Measurements from ENCODE around the gene NUDT12. TPM values are rescaled to one million over a fixed set of nuclear protein-coding genes. Genes with fewer than 3 reads are reported as not detected.

Gene NUDT12
- total and polyA plus RNA-seq, 4 donors = 5.7 to 25.4 (median 11.3) TPM

DNA sequence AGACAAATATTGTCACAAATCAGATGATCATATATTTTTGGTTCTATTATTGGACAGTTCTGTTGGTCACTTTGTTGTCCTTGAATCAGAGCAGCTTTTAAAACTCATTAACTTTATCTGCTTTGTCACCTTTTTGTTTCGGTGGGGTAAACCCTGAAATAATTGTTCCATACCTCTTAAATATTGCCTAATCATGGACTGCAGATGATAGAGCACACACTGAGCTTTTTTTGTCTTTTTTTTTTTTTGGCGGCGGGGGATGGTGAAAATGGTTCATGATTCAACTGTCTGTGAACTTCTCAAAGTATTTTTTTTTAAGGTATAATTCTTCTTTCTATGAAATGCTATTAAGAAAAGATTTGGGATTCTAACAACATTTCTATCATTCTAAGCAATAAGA lies 1.8 kb downstream of the NUDT12 start:
- Histone ChIP-seq H3K27me3 (ENCODE audit: control insufficient read depth in 3 of 3, insufficient read depth in 3 of 3, low read length in 2 of 3) (no peaks in the 10 kb centered on the region), H3K9me3 (ENCODE audit: control insufficient read depth in 4 of 4, insufficient read depth in 3 of 4, low read length in 3 of 4) (no peaks in the 10 kb centered on the region), H3K36me3 (ENCODE audit: control insufficient read depth in 4 of 4, insufficient read depth in 4 of 4, low read length in 4 of 4) (peaks cover 0 to 4% (median under 1%) of the 10 kb centered on the region in 4 donors), H3K9ac (ENCODE audit: insufficient read depth in 1 of 2, low read length in 2 of 2) (no peak overlapping the region), H3K4me1 (ENCODE audit: control insufficient read depth in 5 of 5, insufficient read depth in 5 of 5, low read length in 5 of 5) (peaks cover 0 to 7% (median 1%) of the 10 kb centered on the region in 5 donors), H3K27ac (ENCODE audit: low read depth in 1 of 2, low read length in 1 of 2) (no peak overlapping the region), H3K4me3 (no peak overlapping the region)
- TF ChIP-seq, protein P1, sequence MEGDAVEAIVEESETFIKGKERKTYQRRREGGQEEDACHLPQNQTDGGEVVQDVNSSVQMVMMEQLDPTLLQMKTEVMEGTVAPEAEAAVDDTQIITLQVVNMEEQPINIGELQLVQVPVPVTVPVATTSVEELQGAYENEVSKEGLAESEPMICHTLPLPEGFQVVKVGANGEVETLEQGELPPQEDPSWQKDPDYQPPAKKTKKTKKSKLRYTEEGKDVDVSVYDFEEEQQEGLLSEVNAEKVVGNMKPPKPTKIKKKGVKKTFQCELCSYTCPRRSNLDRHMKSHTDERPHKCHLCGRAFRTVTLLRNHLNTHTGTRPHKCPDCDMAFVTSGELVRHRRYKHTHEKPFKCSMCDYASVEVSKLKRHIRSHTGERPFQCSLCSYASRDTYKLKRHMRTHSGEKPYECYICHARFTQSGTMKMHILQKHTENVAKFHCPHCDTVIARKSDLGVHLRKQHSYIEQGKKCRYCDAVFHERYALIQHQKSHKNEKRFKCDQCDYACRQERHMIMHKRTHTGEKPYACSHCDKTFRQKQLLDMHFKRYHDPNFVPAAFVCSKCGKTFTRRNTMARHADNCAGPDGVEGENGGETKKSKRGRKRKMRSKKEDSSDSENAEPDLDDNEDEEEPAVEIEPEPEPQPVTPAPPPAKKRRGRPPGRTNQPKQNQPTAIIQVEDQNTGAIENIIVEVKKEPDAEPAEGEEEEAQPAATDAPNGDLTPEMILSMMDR (IDR thresholded peaks at IDR 0.05; ENCODE audit: control extremely low read depth, extremely low read depth) = no peak
- no peak for ATAC-seq (ENCODE audit: insufficient read depth, low FRiP score)
- WGBS, 2 donors = 94 to 96% methylated on average over 3 of the region's 3 CpGs
- no peak for DNase-seq

DNA sequence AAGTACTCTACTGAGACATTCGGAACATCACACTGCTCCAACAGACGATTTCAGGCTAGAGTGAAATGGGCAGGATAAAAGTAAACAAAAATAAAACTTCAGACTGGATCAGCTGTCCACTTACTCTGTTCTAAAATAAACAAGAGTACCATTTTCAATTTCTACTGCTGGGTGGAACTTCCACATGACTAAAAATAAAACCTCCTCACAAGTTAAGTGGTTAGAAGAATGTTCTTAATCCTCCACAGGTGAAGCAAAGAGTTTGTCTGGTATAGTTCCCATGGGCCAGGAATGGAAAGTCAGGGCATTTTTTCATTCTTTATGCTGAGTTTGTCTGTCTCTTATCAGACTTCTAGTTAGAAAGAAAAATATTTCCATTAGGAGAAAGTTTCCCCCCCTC lies 15.7 kb downstream of the NUDT12 start:
- Histone ChIP-seq H3K36me3 (ENCODE audit: control insufficient read depth in 4 of 4, insufficient read depth in 4 of 4, low read length in 4 of 4) (peaks cover 0 to 8% (median under 1%) of the 10 kb centered on the region in 4 donors), H3K9me3 (ENCODE audit: control insufficient read depth in 4 of 4, insufficient read depth in 3 of 4, low read length in 3 of 4) (no peaks in the 10 kb centered on the region), H3K27me3 (ENCODE audit: control insufficient read depth in 3 of 3, insufficient read depth in 3 of 3, low read length in 2 of 3) (no peaks in the 10 kb centered on the region), H3K4me1 (ENCODE audit: control insufficient read depth in 5 of 5, insufficient read depth in 5 of 5, low read length in 5 of 5) (peaks cover 0 to 2% (median 0%) of the 10 kb centered on the region in 5 donors), H3K9ac (ENCODE audit: insufficient read depth in 1 of 2, low read length in 2 of 2) (no peak overlapping the region), H3K27ac (ENCODE audit: low read depth in 1 of 2, low read length in 1 of 2) (no peak overlapping the region), H3K4me3 (no peak overlapping the region)
- TF ChIP-seq, protein P1 (IDR thresholded peaks at IDR 0.05; ENCODE audit: control extremely low read depth, extremely low read depth) = no peak
- peak in 1 of 3 donors; percentile 13 for DNase-seq
- peak; percentile 34 for ATAC-seq (ENCODE audit: insufficient read depth, low FRiP score)
- WGBS, 2 donors = 49 to 75% methylated on average over 2 of the region's 2 CpGs

DNA sequence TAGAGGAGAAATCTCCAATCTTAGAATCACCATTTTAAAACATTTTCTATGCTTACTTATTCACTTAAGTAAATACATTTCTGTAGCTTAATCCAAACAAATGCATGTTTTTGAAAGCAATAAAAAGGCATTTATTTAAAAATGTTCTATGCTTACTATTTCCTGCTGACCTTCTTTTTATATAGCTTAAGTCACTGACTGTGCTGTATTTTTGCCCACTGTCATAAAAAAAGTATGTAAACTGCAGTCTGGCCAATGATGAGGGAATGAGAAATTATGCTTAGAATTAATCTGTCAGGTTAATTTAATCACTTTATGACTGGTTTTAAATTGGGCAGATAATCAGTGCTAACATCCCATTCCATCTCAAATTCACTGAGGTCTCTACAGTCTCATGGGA lies 20.1 kb downstream of the NUDT12 start:
- H3K27me3 ChIP-seq (ENCODE audit: control insufficient read depth in 3 of 3, insufficient read depth in 3 of 3, low read length in 2 of 3) = no peaks in the 10 kb centered on the region
- DNase-seq (no peak), ATAC-seq (ENCODE audit: insufficient read depth, low FRiP score) (no peak)
- no peaks in the 10 kb centered on the region for H3K36me3 ChIP-seq (ENCODE audit: control insufficient read depth in 4 of 4, insufficient read depth in 4 of 4, low read length in 4 of 4)
- TF ChIP-seq, protein P1 (IDR thresholded peaks at IDR 0.05; ENCODE audit: control extremely low read depth, extremely low read depth) = no peak
- no peak overlapping the region for H3K4me3 ChIP-seq
- no peak overlapping the region for H3K27ac ChIP-seq (ENCODE audit: low read depth in 1 of 2, low read length in 1 of 2)
- no peak overlapping the region for H3K9ac ChIP-seq (ENCODE audit: insufficient read depth in 1 of 2, low read length in 2 of 2)
- H3K4me1 ChIP-seq (ENCODE audit: control insufficient read depth in 5 of 5, insufficient read depth in 5 of 5, low read length in 5 of 5) = peaks cover 0 to 2% (median 0%) of the 10 kb centered on the region in 5 donors
- H3K9me3 ChIP-seq (ENCODE audit: control insufficient read depth in 4 of 4, insufficient read depth in 3 of 4, low read length in 3 of 4) = no peaks in the 10 kb centered on the region

DNA sequence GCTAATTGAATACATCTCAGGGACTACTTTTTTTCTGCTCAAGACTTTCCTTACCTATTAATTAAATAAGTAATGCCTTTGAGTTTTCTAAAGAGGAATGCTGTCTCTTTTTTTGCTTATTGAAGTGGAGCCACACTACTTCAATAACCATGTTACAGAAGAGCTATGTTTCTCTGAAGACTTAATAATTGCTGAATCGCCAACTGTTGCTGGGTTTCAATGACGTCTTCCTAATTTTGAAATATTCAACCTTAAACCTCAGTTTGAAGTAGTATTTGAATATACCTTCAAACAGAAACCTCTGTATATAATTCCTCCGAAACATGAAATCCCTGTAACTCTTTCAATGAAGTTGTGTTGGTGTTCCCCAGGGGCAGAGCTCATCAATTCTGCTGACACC lies 21.0 kb downstream of the NUDT12 start:
- TF ChIP-seq, protein P1 (IDR thresholded peaks at IDR 0.05; ENCODE audit: control extremely low read depth, extremely low read depth) = no peak
- Histone ChIP-seq H3K27me3 (ENCODE audit: control insufficient read depth in 3 of 3, insufficient read depth in 3 of 3, low read length in 2 of 3) (no peaks in the 10 kb centered on the region), H3K9me3 (ENCODE audit: control insufficient read depth in 4 of 4, insufficient read depth in 3 of 4, low read length in 3 of 4) (no peaks in the 10 kb centered on the region), H3K27ac (ENCODE audit: low read depth in 1 of 2, low read length in 1 of 2) (no peak overlapping the region), H3K4me3 (no peak overlapping the region), H3K36me3 (ENCODE audit: control insufficient read depth in 4 of 4, insufficient read depth in 4 of 4, low read length in 4 of 4) (no peaks in the 10 kb centered on the region), H3K4me1 (ENCODE audit: control insufficient read depth in 5 of 5, insufficient read depth in 5 of 5, low read length in 5 of 5) (no peaks in the 10 kb centered on the region), H3K9ac (ENCODE audit: insufficient read depth in 1 of 2, low read length in 2 of 2) (no peak overlapping the region)
- 86 to 88% methylated on average over 3 of the region's 3 CpGs for WGBS, 2 donors
- no peak for DNase-seq
- ATAC-seq (ENCODE audit: insufficient read depth, low FRiP score) = no peak
